EH (cell line): ENCODE data around the gene TRIM45.
A peak's percentile ranks its signal among the peaks of the same experiment; 100 is the strongest.

Source experiments
- DNase-seq: peaks from one replicate; pipeline ENCODE4 v3.0.0-alpha.2; 2015; ENCODE audit warnings: low read depth

Gene TRIM45

DNA sequence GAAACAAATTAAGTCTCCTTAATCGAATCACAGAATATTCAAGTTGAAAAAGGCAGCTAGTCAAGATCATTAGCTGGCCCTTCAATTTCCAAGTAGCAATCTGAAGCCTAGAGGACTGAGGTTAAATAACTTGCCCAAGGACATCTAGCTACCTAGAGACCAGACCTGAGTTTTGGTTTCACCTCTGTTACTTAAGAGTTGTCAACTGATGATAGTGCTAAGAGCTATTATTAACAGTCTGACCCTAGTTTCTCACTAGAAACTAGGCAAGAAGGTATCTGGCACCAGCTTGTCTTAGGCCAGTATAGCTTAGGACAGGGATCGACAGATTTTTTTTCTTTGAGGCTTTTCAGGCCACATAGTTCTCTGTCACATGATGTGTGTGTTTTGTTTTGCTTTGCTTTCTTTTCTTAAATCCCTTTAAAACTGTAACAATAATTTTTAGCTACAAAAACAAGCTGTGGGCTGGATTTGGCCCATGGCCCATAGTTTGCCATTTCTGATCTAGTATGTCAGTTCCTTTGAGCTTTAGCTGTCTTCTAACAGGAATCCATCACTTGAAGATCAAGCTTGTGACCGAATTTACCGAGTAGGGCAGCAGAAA is 23.2 kb downstream of the TRIM45 start:
- DNase-seq, result peak; percentile 51

- peak; percentile 79 for DNase-seq
These were observed 24.1 kb downstream of the TRIM45 start for GRCh38 chr1:117097443-117097842.

DNA sequence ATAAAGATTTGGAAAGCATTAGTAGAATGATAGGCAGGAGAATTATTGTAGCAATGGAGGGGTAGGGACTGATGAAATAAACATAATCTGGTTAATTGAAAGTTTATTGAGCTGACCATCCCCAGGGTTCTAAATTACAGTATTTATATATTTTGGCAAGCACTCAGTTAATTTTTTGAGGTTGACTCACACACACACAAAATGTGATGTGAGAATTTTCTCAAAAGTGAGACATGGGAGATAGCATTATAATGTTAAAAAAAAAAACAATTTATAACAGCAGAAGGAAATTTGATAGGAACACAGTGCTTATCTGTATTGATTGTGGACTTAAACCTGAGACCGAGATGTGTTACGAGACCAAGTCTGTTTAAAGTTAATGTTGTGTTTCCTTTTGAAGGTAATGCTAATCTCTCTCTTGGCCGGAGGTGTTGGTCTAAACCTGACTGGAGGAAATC is 24.6 kb downstream of the TRIM45 start:
- peak; percentile 78 for DNase-seq

- DNase-seq, result peak; percentile 90
These were observed 26.5 kb downstream of the TRIM45 start for GRCh38 chr1:117094841-117095604.

GRCh38 chr1:117093870-117094621 is 27.5 kb downstream of the TRIM45 start:
- DNase-seq, result peak; percentile 76

GRCh38 chr1:117093091-117093534 is 28.4 kb downstream of the TRIM45 start:
- peak; percentile 99 for DNase-seq

DNA sequence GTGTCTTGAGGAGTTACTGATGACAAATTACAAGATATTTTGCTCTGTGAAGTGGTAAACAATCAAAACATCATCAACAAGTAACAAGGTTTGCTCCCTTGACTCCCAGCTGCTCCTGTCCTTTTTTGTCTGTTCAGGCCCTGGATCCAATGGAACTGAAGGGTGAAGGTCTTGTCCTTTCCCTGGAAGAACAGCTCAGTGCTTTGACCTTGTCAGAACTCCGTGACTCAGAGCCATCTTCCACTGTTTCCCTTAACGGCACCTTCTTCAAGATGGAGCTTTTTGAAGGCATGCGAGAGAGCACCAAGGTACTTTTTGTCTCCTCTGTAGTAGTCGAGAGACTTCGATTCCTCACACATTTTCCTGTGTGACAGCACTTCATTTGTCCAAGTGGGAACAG is 29.0 kb downstream of the TRIM45 start:
- DNase-seq, result no peak

GRCh38 chr1:117089996-117090395 is 31.6 kb downstream of the TRIM45 start:
- no peak for DNase-seq

- no peak for DNase-seq
These were observed 33.9 kb downstream of the TRIM45 start for GRCh38 chr1:117087686-117088085.

GRCh38 chr1:117084231-117084630 is 37.3 kb downstream of the TRIM45 start:
- DNase-seq, result no peak

DNA sequence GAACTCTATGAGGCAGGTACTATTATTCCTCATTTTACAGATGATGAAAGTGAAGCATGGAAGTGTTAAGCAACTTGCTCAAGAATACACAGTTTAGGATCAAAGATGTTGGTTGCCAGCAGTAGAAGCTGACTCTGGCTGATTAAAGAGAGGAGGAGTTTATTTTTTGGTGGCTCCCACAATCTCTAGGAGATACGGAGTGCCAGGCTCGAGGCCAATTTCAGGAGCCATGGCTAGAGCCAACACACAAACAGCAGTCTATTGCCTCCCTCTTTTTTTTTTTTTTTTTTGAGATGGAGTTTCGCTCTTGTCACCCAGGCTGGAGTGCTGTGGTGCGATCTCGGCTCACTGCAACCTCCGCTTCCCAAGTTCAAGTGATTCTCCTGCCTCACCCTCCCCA is 41.8 kb downstream of the TRIM45 start:
- no peak for DNase-seq

DNA sequence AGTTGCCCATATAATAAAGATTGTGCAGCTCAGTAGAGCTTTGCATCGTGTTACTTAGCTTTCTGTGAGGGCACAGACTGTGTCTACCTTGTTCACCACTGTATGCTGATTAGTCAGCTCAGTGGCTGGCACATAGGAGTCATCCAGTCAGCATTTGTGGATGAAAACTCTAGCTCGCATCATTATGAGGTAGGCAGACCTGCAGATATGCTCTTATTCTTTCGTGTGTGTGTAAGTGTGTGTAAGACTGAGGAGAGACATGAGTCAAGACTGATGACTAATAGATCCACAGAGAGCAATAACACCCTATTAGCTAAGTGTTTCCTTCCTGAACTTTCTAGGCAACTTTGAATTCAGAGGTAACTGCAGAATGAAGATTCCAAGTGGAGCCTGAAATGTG is 44.3 kb downstream of the TRIM45 start:
- DNase-seq, result peak; percentile 87

- no peak for DNase-seq
These were observed 44.9 kb downstream of the TRIM45 start for GRCh38 chr1:117076648-117077047.

DNA sequence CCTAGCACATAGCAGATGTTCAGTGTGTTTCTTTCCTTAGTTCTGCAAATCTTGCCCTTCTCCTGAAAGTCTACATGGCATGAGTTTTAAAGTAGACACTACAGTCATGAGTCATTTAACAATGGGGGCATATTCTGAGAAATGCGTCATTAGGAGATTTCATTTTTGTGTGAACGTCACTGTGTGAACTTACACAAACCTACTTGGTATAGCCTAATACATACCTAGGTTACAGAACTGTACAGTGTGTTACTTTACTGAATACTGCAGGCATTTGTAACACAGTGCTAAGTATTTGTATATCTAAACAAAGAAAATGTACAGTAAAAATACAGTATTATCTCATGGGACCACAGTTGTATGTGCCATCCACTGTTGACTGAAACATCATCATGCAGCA is 51.4 kb downstream of the TRIM45 start:
- DNase-seq, result peak; percentile 33

- DNase-seq, result no peak
These were observed 52.2 kb downstream of the TRIM45 start for GRCh38 chr1:117069220-117069844.

DNA sequence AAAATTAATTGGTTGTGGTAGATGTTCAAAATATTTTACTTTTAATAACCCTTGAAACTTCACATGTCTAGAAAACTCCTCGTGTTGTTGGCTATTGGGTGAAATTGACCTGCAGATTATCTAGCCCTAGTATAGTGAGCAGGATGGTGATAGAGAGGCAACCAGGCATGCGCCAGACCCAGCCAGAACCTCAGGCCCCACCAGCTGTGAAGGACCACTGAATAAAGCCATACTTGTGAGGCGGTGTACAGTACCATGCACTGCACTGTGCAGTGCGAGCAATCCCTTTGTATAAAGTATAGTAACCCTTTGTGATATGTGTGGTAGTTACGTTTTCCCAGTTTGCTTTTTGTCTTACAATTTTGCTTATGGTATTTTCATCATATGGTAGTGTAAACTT is 53.0 kb downstream of the TRIM45 start:
- DNase-seq, result no peak

GRCh38 chr1:117067533-117068370 is 53.8 kb downstream of the TRIM45 start:
- DNase-seq, result peak; percentile 72

GRCh38 chr1:117066367-117066766 is 55.2 kb downstream of the TRIM45 start:
- DNase-seq, result no peak

- DNase-seq, result peak; percentile 72
These were observed 59.5 kb downstream of the TRIM45 start for GRCh38 chr1:117061986-117062415.
